Dendritic cell treated with granulocyte-macrophage colony-stimulating factor and Interleukin-4, amounts not matched to agents 40 ng/mL and 50 ng/mL, for 4 days (primary cell): ENCODE results near the gene NRG4.

ENCODE experiments used
- H3K27ac Mint-ChIP-seq: one replicate; pipeline ENCODE4 v1.8.0; 2022; ENCODE audit warnings: mild to moderate bottlenecking, mixed read lengths
- H3K27me3 Mint-ChIP-seq: one replicate; pipeline ENCODE4 v1.8.0; 2022; ENCODE audit warnings: mild to moderate bottlenecking, mixed read lengths
- H3K36me3 Mint-ChIP-seq: one replicate; pipeline ENCODE4 v1.8.0; 2022; ENCODE audit warnings: low read depth, mixed read lengths
- H3K4me1 Mint-ChIP-seq: one replicate; pipeline ENCODE4 v1.8.0; 2022; ENCODE audit warnings: low read depth, mixed read lengths
- H3K4me3 Mint-ChIP-seq: one replicate; pipeline ENCODE4 v1.8.0; 2022; ENCODE audit warnings: mild to moderate bottlenecking, moderate library complexity, mixed read lengths
- H3K9me3 Mint-ChIP-seq: one replicate; pipeline ENCODE4 v1.8.0; 2022; ENCODE audit warnings: mixed read lengths
- intact Hi-C: fragments of 100-400 bp; cut with micrococcal nuclease; formaldehyde crosslinking; loops from one replicate; pipeline ENCODE4 v1.15.0; 2022

NRG4 gene

DNA sequence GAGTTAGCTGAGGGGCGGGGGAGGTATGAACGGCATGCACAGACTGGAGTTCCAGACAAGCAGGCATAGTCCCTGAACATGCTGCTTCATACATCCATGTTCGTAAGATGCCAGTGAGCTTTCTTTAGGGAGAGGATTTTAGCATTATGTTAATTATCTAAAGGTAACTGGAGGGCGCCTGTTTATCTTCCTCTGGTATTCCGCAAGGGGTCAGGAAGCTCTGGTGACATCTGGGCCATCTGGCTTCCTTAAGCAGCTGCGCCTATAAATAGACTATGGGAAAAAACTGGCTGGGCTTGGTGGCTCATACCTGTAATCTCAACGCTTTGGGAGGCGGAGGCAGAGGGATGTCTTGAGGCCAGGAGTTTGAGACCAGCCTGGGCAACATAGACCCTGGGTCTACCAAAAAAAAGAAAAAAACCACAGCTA, 110.1 kb downstream of the NRG4 start:
- intact Hi-C loops = loop anchor here (10.0 kb wide), 1 partner anchor 57 kb away; the partner anchor contains the start of gene UBE2Q2
- Mint-ChIP-seq H3K4me1 (peaks cover 18% of the 10 kb centered on the region), H3K4me3 (no peak overlapping the region), H3K27me3 (no peaks in the 10 kb centered on the region), H3K9me3 (no peaks in the 10 kb centered on the region), H3K27ac (no peak overlapping the region), H3K36me3 (peaks cover 46% of the 10 kb centered on the region)

DNA sequence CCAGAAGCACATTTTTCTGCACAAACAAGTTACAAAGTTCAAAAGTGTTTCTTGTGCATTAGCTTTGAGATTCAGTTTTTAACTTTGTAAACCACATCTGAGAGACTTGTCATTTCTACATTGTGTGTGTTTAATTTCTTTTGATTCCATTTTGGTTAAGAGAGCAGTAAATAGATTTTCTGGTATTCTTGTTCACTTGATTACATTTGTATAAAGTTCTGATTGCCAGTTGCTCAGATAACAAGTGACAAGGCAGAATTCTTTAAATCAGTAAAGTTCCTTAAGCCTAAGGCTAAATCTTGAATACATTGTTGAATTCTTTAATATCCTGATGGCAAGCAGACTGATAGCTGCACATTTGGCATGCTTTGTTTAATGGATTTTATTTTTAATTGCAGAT, 111.6 kb downstream of the NRG4 start:
- Mint-ChIP-seq H3K36me3 (peaks cover 37% of the 10 kb centered on the region), H3K4me1 (peaks cover 18% of the 10 kb centered on the region), H3K27me3 (no peaks in the 10 kb centered on the region), H3K9me3 (no peaks in the 10 kb centered on the region), H3K27ac (no peak overlapping the region), H3K4me3 (no peak overlapping the region)
- intact Hi-C loops = loop anchor here (10.0 kb wide), 1 partner anchor 56 kb away; the partner anchor contains the start of gene UBE2Q2

DNA sequence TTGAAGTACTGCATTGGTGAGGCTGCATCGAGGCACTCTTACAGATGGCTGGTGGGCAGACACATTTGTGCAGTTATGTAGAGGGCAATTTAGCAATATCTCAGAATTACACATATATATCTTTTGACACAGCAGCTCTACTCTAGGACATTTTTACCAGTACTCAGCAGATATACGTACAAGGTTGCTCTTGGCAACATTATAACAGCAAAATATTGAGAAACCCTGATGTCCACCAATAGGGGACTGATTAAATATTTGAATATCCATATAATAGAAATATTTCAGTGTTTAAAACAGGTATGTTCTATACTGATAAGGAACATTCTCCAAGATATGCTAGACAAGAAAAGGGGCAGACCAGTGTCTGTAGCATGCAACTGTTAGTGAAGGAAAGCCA, 116.5 kb downstream of the NRG4 start:
- intact Hi-C loops = no loop called here
- H3K4me3 Mint-ChIP-seq = no peak overlapping the region
- peaks cover 23% of the 10 kb centered on the region for H3K36me3 Mint-ChIP-seq
- H3K27me3 Mint-ChIP-seq = no peaks in the 10 kb centered on the region
- H3K4me1 Mint-ChIP-seq = no peaks in the 10 kb centered on the region
- H3K27ac Mint-ChIP-seq = no peak overlapping the region
- H3K9me3 Mint-ChIP-seq = no peaks in the 10 kb centered on the region

- no peaks in the 10 kb centered on the region for H3K27me3 Mint-ChIP-seq
- no peaks in the 10 kb centered on the region for H3K4me1 Mint-ChIP-seq
- H3K36me3 Mint-ChIP-seq = peaks cover 32% of the 10 kb centered on the region
- intact Hi-C loops = no loop called here
- no peak overlapping the region for H3K4me3 Mint-ChIP-seq
- H3K9me3 Mint-ChIP-seq = no peaks in the 10 kb centered on the region
- H3K27ac Mint-ChIP-seq = no peak overlapping the region
These were observed 120.3 kb downstream of the NRG4 start for GRCh38 chr15:75891895-75892294.
